Liver (tissue), 9 donors: ENCODE data around the gene ZNF862. TPM values are rescaled to one million over a fixed set of nuclear protein-coding genes. Genes with fewer than 3 reads are reported as not detected.

ENCODE experiments used
- DNase-seq: peaks from one replicate; pipeline ENCODE4 v3.0.0-alpha.2; 2017; ENCODE audit warnings: low spot score
- H3K27ac ChIP-seq, 2 donors: one replicate each; pipeline ENCODE4 v1.7.0; 2013; ENCODE audit warnings: inconsistent platforms in 2 of 2, low read length in 2 of 2, control low read depth in 1 of 2, low read depth in 1 of 2, mild to moderate bottlenecking in 1 of 2
- H3K27me3 ChIP-seq, 4 donors: one replicate each; pipeline versions ENCODE4 v1.6.1 to v1.7.0; 2013; ENCODE audit warnings: low read length in 3 of 4, inconsistent platforms in 1 of 4, mild to moderate bottlenecking in 1 of 4, moderate library complexity in 1 of 4; ENCODE audit not compliant: control insufficient read depth in 4 of 4, insufficient read depth in 4 of 4
- H3K36me3 ChIP-seq, 4 donors: one replicate each; pipeline versions ENCODE4 v1.6.1 to v1.7.0; 2013; ENCODE audit warnings: low read length in 3 of 4, mild to moderate bottlenecking in 3 of 4, low read depth in 1 of 4, moderate library complexity in 1 of 4; ENCODE audit not compliant: control insufficient read depth in 4 of 4, insufficient read depth in 3 of 4
- H3K4me1 ChIP-seq, 4 donors: one replicate each; pipeline versions ENCODE4 v1.6.1 to v1.7.0; 2013; ENCODE audit warnings: low read length in 3 of 4, mild to moderate bottlenecking in 3 of 4, moderate library complexity in 1 of 4; ENCODE audit not compliant: control insufficient read depth in 4 of 4, insufficient read depth in 4 of 4
- H3K4me3 ChIP-seq, 3 donors: one replicate each; pipeline versions ENCODE4 v1.6.1 to v1.7.0; 2013; ENCODE audit warnings: low read length in 3 of 3, control low read depth in 1 of 3, low read depth in 1 of 3, mild to moderate bottlenecking in 1 of 3
- H3K9ac ChIP-seq, 2 donors: one replicate each; pipeline ENCODE4 v1.7.0; 2013; ENCODE audit warnings: low read length in 2 of 2, mild to moderate bottlenecking in 2 of 2, moderate library complexity in 2 of 2, control low read depth in 1 of 2, low read depth in 1 of 2
- H3K9me3 ChIP-seq, 4 donors: one replicate each; pipeline versions ENCODE4 v1.6.1 to v1.7.0; 2013; ENCODE audit warnings: low read length in 3 of 4; ENCODE audit not compliant: control insufficient read depth in 4 of 4
- EGR1 ChIP-seq, 2 donors: IDR thresholded peaks; 2 replicates each; pipeline ENCODE4 v1.6.1; 2016 to 2018; ENCODE audit warnings: antibody characterized with exemption in 2 of 2, low read depth in 2 of 2
- FOXA1 ChIP-seq: IDR thresholded peaks from 2 replicates; pipeline ENCODE4 v1.6.1; 2016; ENCODE audit warnings: antibody characterized with exemption
- FOXA2 ChIP-seq: IDR thresholded peaks from 2 replicates; pipeline ENCODE4 v1.6.1; 2016; ENCODE audit warnings: antibody characterized with exemption
- GABPA ChIP-seq, 2 donors: IDR thresholded peaks in 1 of 2; conservative IDR thresholded peaks in 1 of 2; 2 replicates each; pipeline ENCODE4 v1.6.1; 2016; ENCODE audit warnings: antibody characterized with exemption in 2 of 2, mild to moderate bottlenecking in 1 of 2, moderate library complexity in 1 of 2
- HNF4A ChIP-seq, 2 donors: conservative IDR thresholded peaks; 2 replicates each; pipeline ENCODE4 v1.6.1; 2016; ENCODE audit warnings: antibody characterized with exemption in 2 of 2, mild to moderate bottlenecking in 2 of 2
- HNF4G ChIP-seq: IDR thresholded peaks from 2 replicates; pipeline ENCODE4 v1.6.1; 2016; ENCODE audit warnings: antibody characterized with exemption
- JUND ChIP-seq, 2 donors: IDR thresholded peaks; 2 replicates each; pipeline ENCODE4 v1.6.1; 2016; ENCODE audit warnings: antibody characterized with exemption in 2 of 2
- NR2F2 ChIP-seq: IDR thresholded peaks from 2 replicates; pipeline ENCODE4 v1.6.1; 2016; ENCODE audit warnings: antibody characterized with exemption
- RXRA ChIP-seq, 2 donors: IDR thresholded peaks; 2 replicates each; pipeline ENCODE4 v1.6.1; 2017 to 2018; ENCODE audit warnings: antibody characterized with exemption in 2 of 2, mild to moderate bottlenecking in 1 of 2
- SP1 ChIP-seq: IDR thresholded peaks from 2 replicates; pipeline ENCODE4 v1.6.1; 2018; ENCODE audit warnings: antibody characterized with exemption, mild to moderate bottlenecking
- YY1 ChIP-seq: IDR thresholded peaks from 2 replicates; pipeline ENCODE4 v1.6.1; 2016; ENCODE audit warnings: antibody characterized with exemption, mild to moderate bottlenecking
- WGBS: extraction: QIAGEN DNeasy Blood & Tissue Kit; methylation state at CpG from one replicate; pipeline ENCODE4 v1.1.7; 2013; 5-methylcytosine and 5-hydroxymethylcytosine counted together
- polyA plus RNA-seq, 2 donors: library from polyadenylated mRNA; stranded (reverse) in 1 of 2; unstranded in 1 of 2; fragments of 200-250 nt in 1 of 2; fragments of >200 nt in 1 of 2; fragmentation: Nextera tagmentation in 1 of 2; extraction: Ambion mirVana in 1 of 2; gene quantifications; one replicate each; pipeline versions ENCODE4 v1.2.1 to v1.2.3, GENCODE V29; 2013 to 2015
- total RNA-seq, 2 donors: library from RNA; depleted of rRNA; stranded (reverse); fragments of >200 nt; gene quantifications; one replicate each; pipeline ENCODE4 v1.2.3, GENCODE V29; 2014
- TF ChIP-seq, protein P1 (sequence below): IDR thresholded peaks from 2 replicates; pipeline ENCODE4 v1.6.1; 2016; ENCODE audit warnings: antibody characterized with exemption
- TF ChIP-seq, protein P2 (sequence below): fragments of 150-350 bp; IDR thresholded peaks from 2 replicates; pipeline ENCODE4 v1.5.1; 2017; ENCODE audit warnings: improper control_type of control experiment, low read depth, low read length; ENCODE audit not compliant: missing input control
- TF ChIP-seq, protein P3 (sequence below): IDR thresholded peaks from 2 replicates; pipeline ENCODE4 v1.6.1; 2016; ENCODE audit warnings: antibody characterized with exemption
- TF ChIP-seq, protein P4 (sequence below): IDR thresholded peaks from 2 replicates; pipeline ENCODE4 v1.6.1; 2016; ENCODE audit warnings: antibody characterized with exemption, mild to moderate bottlenecking
- TF ChIP-seq, protein P5 (sequence below): IDR thresholded peaks from 2 replicates; pipeline ENCODE4 v1.6.1; 2016; ENCODE audit warnings: antibody characterized with exemption
- donor health status: healthy.
- donor health status: healthy.
- donor health status: healthy.
- donor health status: healthy.
- donor health status: healthy.

Gene ZNF862
- total and polyA plus RNA-seq, 4 donors: 1.9 to 9.4 (median 3.8) TPM

DNA sequence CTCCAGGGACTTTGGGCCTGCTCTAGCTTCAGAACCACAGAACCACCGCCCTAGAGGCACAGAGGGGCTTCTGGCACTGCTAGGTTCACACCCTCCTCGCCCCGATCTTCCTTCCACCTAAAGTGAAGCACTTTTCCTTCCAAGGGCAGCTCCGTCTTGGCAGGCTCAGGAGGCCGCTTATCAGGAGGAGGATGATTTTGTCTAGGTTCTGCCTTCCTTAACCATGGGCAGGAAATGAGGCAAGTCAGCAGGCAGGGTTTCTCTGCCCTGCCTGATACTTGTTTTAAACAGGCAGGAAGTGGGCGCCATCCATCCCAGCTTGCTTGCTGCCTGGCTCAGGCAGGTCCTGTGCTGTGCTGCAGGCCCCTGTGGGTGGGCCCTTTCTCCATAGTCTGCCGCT, 27.3 kb downstream of the ZNF862 start:
- Histone ChIP-seq H3K9ac (no peak overlapping the region), H3K36me3 (peaks cover 0 to 28% (median 4%) of the 10 kb centered on the region in 4 donors), H3K27me3 (no peaks in the 10 kb centered on the region), H3K27ac (no peak overlapping the region), H3K9me3 (no peaks in the 10 kb centered on the region), H3K4me3 (no peak overlapping the region), H3K4me1 (no peaks in the 10 kb centered on the region)
- 76% methylated on average over 7 of the region's 7 CpGs for WGBS
- no peak for DNase-seq
- no peak for TF ChIP-seq FOXA2
- no peak for TF ChIP-seq GABPA (IDR thresholded peaks at IDR 0.05 in 1 of 2, conservative IDR thresholded peaks at IDR 0.05 in 1 of 2)
- no peak for TF ChIP-seq JUND (IDR thresholded peaks at IDR 0.05)
- no peak for TF ChIP-seq SP1
- TF ChIP-seq, protein P1, sequence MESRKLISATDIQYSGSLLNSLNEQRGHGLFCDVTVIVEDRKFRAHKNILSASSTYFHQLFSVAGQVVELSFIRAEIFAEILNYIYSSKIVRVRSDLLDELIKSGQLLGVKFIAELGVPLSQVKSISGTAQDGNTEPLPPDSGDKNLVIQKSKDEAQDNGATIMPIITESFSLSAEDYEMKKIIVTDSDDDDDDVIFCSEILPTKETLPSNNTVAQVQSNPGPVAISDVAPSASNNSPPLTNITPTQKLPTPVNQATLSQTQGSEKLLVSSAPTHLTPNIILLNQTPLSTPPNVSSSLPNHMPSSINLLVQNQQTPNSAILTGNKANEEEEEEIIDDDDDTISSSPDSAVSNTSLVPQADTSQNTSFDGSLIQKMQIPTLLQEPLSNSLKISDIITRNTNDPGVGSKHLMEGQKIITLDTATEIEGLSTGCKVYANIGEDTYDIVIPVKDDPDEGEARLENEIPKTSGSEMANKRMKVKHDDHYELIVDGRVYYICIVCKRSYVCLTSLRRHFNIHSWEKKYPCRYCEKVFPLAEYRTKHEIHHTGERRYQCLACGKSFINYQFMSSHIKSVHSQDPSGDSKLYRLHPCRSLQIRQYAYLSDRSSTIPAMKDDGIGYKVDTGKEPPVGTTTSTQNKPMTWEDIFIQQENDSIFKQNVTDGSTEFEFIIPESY: no peak
- no peak for TF ChIP-seq HNF4A (conservative IDR thresholded peaks at IDR 0.05)
- no peak for TF ChIP-seq FOXA1
- TF ChIP-seq, protein P2, sequence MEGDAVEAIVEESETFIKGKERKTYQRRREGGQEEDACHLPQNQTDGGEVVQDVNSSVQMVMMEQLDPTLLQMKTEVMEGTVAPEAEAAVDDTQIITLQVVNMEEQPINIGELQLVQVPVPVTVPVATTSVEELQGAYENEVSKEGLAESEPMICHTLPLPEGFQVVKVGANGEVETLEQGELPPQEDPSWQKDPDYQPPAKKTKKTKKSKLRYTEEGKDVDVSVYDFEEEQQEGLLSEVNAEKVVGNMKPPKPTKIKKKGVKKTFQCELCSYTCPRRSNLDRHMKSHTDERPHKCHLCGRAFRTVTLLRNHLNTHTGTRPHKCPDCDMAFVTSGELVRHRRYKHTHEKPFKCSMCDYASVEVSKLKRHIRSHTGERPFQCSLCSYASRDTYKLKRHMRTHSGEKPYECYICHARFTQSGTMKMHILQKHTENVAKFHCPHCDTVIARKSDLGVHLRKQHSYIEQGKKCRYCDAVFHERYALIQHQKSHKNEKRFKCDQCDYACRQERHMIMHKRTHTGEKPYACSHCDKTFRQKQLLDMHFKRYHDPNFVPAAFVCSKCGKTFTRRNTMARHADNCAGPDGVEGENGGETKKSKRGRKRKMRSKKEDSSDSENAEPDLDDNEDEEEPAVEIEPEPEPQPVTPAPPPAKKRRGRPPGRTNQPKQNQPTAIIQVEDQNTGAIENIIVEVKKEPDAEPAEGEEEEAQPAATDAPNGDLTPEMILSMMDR: no peak
- TF ChIP-seq, protein P3, sequence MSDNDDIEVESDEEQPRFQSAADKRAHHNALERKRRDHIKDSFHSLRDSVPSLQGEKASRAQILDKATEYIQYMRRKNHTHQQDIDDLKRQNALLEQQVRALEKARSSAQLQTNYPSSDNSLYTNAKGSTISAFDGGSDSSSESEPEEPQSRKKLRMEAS: no peak
- TF ChIP-seq HNF4G: no peak
- TF ChIP-seq, protein P4, sequence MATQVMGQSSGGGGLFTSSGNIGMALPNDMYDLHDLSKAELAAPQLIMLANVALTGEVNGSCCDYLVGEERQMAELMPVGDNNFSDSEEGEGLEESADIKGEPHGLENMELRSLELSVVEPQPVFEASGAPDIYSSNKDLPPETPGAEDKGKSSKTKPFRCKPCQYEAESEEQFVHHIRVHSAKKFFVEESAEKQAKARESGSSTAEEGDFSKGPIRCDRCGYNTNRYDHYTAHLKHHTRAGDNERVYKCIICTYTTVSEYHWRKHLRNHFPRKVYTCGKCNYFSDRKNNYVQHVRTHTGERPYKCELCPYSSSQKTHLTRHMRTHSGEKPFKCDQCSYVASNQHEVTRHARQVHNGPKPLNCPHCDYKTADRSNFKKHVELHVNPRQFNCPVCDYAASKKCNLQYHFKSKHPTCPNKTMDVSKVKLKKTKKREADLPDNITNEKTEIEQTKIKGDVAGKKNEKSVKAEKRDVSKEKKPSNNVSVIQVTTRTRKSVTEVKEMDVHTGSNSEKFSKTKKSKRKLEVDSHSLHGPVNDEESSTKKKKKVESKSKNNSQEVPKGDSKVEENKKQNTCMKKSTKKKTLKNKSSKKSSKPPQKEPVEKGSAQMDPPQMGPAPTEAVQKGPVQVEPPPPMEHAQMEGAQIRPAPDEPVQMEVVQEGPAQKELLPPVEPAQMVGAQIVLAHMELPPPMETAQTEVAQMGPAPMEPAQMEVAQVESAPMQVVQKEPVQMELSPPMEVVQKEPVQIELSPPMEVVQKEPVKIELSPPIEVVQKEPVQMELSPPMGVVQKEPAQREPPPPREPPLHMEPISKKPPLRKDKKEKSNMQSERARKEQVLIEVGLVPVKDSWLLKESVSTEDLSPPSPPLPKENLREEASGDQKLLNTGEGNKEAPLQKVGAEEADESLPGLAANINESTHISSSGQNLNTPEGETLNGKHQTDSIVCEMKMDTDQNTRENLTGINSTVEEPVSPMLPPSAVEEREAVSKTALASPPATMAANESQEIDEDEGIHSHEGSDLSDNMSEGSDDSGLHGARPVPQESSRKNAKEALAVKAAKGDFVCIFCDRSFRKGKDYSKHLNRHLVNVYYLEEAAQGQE: no peak
- no peak for TF ChIP-seq RXRA (IDR thresholded peaks at IDR 0.05)

DNA sequence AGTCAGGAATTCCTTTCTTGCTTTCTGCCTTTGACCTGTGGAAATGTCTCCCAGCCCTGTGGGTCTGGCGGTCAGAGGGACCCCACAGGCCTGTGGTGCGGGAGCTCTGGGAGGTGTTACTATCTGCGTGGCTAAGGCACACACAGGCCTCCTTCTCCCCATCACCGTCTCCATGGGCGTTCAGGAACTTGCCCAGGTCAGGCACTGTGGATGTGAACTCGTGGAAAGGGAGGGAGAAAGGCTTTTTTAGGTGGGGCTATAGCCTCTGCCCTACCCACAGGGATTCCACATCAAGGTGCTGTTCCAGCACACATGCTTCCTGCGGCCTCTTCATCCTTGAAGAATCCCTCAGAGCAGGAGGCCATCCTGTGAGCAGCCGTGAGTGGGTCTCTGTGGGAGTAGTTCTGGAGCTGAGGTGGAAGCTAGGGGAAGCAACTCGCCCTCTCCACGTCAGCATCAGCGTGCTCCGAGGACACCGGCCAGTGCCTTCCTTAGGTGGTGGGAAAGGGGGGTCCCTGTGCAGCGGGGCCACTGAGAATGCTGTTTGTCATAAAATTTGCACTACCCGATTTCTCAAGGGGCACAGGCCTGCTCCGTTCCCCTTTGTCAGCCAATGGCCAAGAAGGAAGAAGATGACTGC, 28.1 kb downstream of the ZNF862 start:
- no peak for DNase-seq
- Histone ChIP-seq H3K4me3 (no peak overlapping the region), H3K4me1 (no peaks in the 10 kb centered on the region), H3K9ac (no peak overlapping the region), H3K9me3 (no peaks in the 10 kb centered on the region), H3K36me3 (peaks cover 0 to 21% (median 3%) of the 10 kb centered on the region in 4 donors), H3K27ac (no peak overlapping the region), H3K27me3 (no peaks in the 10 kb centered on the region)
- no peak for TF ChIP-seq HNF4A (conservative IDR thresholded peaks at IDR 0.05)
- no peak for TF ChIP-seq NR2F2
- TF ChIP-seq RXRA (IDR thresholded peaks at IDR 0.05): no peak
- TF ChIP-seq FOXA1: no peak
- TF ChIP-seq, protein P3: no peak
- TF ChIP-seq, protein P1: no peak
- TF ChIP-seq SP1: no peak
- TF ChIP-seq, protein P5, sequence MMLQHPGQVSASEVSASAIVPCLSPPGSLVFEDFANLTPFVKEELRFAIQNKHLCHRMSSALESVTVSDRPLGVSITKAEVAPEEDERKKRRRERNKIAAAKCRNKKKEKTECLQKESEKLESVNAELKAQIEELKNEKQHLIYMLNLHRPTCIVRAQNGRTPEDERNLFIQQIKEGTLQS: no peak
- no peak for TF ChIP-seq YY1
- TF ChIP-seq JUND (IDR thresholded peaks at IDR 0.05): no peak
- TF ChIP-seq, protein P4: no peak
- TF ChIP-seq GABPA (IDR thresholded peaks at IDR 0.05 in 1 of 2, conservative IDR thresholded peaks at IDR 0.05 in 1 of 2): no peak
- TF ChIP-seq EGR1 (IDR thresholded peaks at IDR 0.05; ENCODE audit: low read depth in 2 of 2): no peak
- WGBS: 88% methylated on average over 16 of the region's 16 CpGs
